Stimulated activated naive B cell treated with anti-CD40 and anti-IgM and Interleukin-4, amounts not matched to agents 10 μg/mL and 1 μg/mL and 100 μg/mL, for 72 hours (primary cell): ENCODE data around the gene DHX40.
"Not testable (repeated sequence)": the region's sequence is repeated elsewhere in the genome, so short reads cannot be mapped to it uniquely, and the experiment has no call there.

Experiments used
- ATAC-seq, 2 donors: fragments of 150-1000 bp; cut with Tn5 transposase; replicated peaks; 2 replicates each; pipeline ENCODE4 v1.10.0; 2021; ENCODE audit warnings: moderate library complexity in 1 of 2
- DNase-seq: peaks from one replicate; pipeline ENCODE4 v3.0.0; 2021
- H3K27ac Mint-ChIP-seq: one replicate; pipeline ENCODE4 v1.8.0; 2022; ENCODE audit warnings: mild to moderate bottlenecking, mixed read lengths
- H3K27me3 Mint-ChIP-seq, 2 donors: one replicate each; pipeline ENCODE4 v1.8.0; 2022; ENCODE audit warnings: mixed read lengths in 2 of 2
- H3K36me3 Mint-ChIP-seq, 2 donors: one replicate each; pipeline ENCODE4 v1.8.0; 2022; ENCODE audit warnings: mixed read lengths in 2 of 2, mild to moderate bottlenecking in 1 of 2
- H3K4me1 Mint-ChIP-seq, 2 donors: one replicate each; pipeline ENCODE4 v1.8.0; 2022; ENCODE audit warnings: mixed read lengths in 2 of 2, mild to moderate bottlenecking in 1 of 2
- H3K4me3 Mint-ChIP-seq, 2 donors: one replicate each; pipeline ENCODE4 v1.8.0; 2022; ENCODE audit warnings: mild to moderate bottlenecking in 2 of 2, mixed read lengths in 2 of 2, moderate library complexity in 1 of 2
- H3K9me3 Mint-ChIP-seq, 2 donors: one replicate each; pipeline ENCODE4 v1.8.0; 2022; ENCODE audit warnings: mixed read lengths in 2 of 2, mild to moderate bottlenecking in 1 of 2

DHX40 gene

GRCh38 chr17:59650642-59651041 is 85.2 kb downstream of the DHX40 start:
- peaks cover 9 to 12% of the 10 kb centered on the region in 2 donors for H3K4me1 Mint-ChIP-seq
- no peak overlapping the region for H3K4me3 Mint-ChIP-seq
- DNase-seq (no peak), ATAC-seq (no peak)
- H3K9me3 Mint-ChIP-seq: peaks cover 0 to 1% of the 10 kb centered on the region in 2 donors
- H3K27ac Mint-ChIP-seq: no peak overlapping the region
- no peaks in the 10 kb centered on the region for H3K27me3 Mint-ChIP-seq
- peaks cover 42 to 61% of the 10 kb centered on the region in 2 donors for H3K36me3 Mint-ChIP-seq

- H3K36me3 Mint-ChIP-seq: peaks cover 42 to 63% of the 10 kb centered on the region in 2 donors
- H3K9me3 Mint-ChIP-seq: peaks cover 0 to 1% of the 10 kb centered on the region in 2 donors
- DNase-seq: no peak
- ATAC-seq: no peak
- H3K4me1 Mint-ChIP-seq: peaks cover 9 to 12% of the 10 kb centered on the region in 2 donors
- no peak overlapping the region for H3K4me3 Mint-ChIP-seq
- no peaks in the 10 kb centered on the region for H3K27me3 Mint-ChIP-seq
- H3K27ac Mint-ChIP-seq: no peak overlapping the region
These were observed 85.9 kb downstream of the DHX40 start for GRCh38 chr17:59651346-59651745.

- Mint-ChIP-seq H3K9me3 (peaks cover 0 to 1% of the 10 kb centered on the region in 2 donors), H3K4me3 (no peak overlapping the region), H3K27me3 (no peaks in the 10 kb centered on the region), H3K36me3 (peaks cover 38 to 57% of the 10 kb centered on the region in 2 donors), H3K27ac (no peak overlapping the region), H3K4me1 (peaks cover 5 to 6% of the 10 kb centered on the region in 2 donors)
- ATAC-seq (no peak), DNase-seq (no peak)
These were observed 86.7 kb downstream of the DHX40 start for GRCh38 chr17:59652119-59652518.

DNA sequence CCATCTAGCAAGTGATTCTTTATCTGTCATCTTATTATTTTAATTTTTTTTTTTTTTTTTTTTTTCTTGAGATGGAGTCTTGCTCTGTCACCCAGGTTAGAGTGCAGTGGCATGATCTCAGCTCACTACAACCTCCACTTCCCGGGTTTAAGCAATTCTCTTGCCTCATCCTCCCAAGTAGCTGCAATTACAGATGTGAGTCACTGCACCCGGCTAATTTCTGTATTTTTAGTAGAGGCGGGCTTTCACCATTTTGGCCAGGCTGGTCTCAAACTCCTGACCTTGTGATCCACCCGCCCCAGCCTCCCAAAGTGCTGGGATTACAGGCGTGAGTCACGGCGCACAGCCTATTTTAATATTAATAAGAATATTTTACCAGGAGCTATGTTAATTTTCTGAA is 91.2 kb downstream of the DHX40 start:
- not testable (repeated sequence) for H3K4me1 Mint-ChIP-seq, ATAC-seq, H3K4me3 Mint-ChIP-seq, H3K27me3 Mint-ChIP-seq, H3K27ac Mint-ChIP-seq, H3K9me3 Mint-ChIP-seq, DNase-seq
- H3K36me3 Mint-ChIP-seq: peaks cover 30 to 44% of the 10 kb centered on the region in 2 donors
